HepG2 (cell line): ENCODE results near the gene ANKRD6. TPM values are rescaled to one million over a fixed set of nuclear protein-coding genes. Genes with fewer than 3 reads are reported as not detected.
A peak's percentile ranks its signal among the peaks of the same experiment; 100 is the strongest.

Experiments
- ARID4A ChIP-seq: sonication (generic); formaldehyde crosslinking; IDR thresholded peaks from 2 replicates; pipeline ENCODE4 v1.5.0; 2020; ENCODE audit warnings: mild to moderate bottlenecking, missing genetic modification reagents, borderline replicate concordance
- BHLHE40 ChIP-seq: IDR thresholded peaks from 2 replicates; pipeline ENCODE4 v1.6.1; 2011; ENCODE audit warnings: low read length, improper control_type of control experiment
- CREB3 ChIP-seq: sonication (generic); formaldehyde crosslinking; IDR thresholded peaks from 2 replicates; pipeline ENCODE4 v1.5.0; 2020; ENCODE audit warnings: missing genetic modification reagents
- DMAP1 ChIP-seq: IDR thresholded peaks from 2 replicates; pipeline ENCODE4 v1.6.1; 2016
- FLYWCH1 ChIP-seq: sonication (generic); formaldehyde crosslinking; IDR thresholded peaks from 2 replicates; pipeline ENCODE4 v1.8.1; 2023; ENCODE audit warnings: mild to moderate bottlenecking, missing genetic modification reagents
- HMG20B ChIP-seq: conservative IDR thresholded peaks from 2 replicates; pipeline ENCODE4 v1.6.1; 2016; ENCODE audit warnings: missing genetic modification reagents, missing compliant biosample characterization
- HNF4A ChIP-seq: sonication (generic); formaldehyde crosslinking; IDR thresholded peaks from 2 replicates; pipeline ENCODE4 v1.4.0; 2020; ENCODE audit warnings: missing genetic modification reagents
- IRF1 ChIP-seq: sonication (generic); formaldehyde crosslinking; IDR thresholded peaks from 2 replicates; pipeline ENCODE4 v1.4.0; 2020; ENCODE audit warnings: low read depth, mild to moderate bottlenecking, missing genetic modification reagents
- POLR2AphosphoS5 ChIP-seq: IDR thresholded peaks from 2 replicates; pipeline ENCODE4 v1.6.1; 2012; ENCODE audit warnings: low read depth, low read length
- SMC3 ChIP-seq: IDR thresholded peaks from 2 replicates; pipeline ENCODE4 v1.6.1; 2011; ENCODE audit warnings: low read length, improper control_type of control experiment
- THYN1 ChIP-seq: sonication (generic); formaldehyde crosslinking; IDR thresholded peaks from 2 replicates; pipeline ENCODE4 v1.8.1; 2023; ENCODE audit warnings: low read depth, mild to moderate bottlenecking, moderate library complexity, missing genetic modification reagents, borderline replicate concordance
- ZBTB1 ChIP-seq: sonication (generic); formaldehyde crosslinking; IDR thresholded peaks from 2 replicates; pipeline ENCODE4 v1.4.0; 2020; ENCODE audit warnings: missing genetic modification reagents, borderline replicate concordance
- ZBTB14 ChIP-seq: sonication (generic); formaldehyde crosslinking; IDR thresholded peaks from 2 replicates; pipeline ENCODE4 v1.4.0; 2020; ENCODE audit warnings: missing genetic modification reagents
- ZBTB20 ChIP-seq: sonication (generic); formaldehyde crosslinking; IDR thresholded peaks from 2 replicates; pipeline ENCODE4 v1.8.1; 2023; ENCODE audit warnings: missing genetic modification reagents, low read depth, mild to moderate bottlenecking, borderline replicate concordance
- ZFP90 ChIP-seq: sonication (generic); formaldehyde crosslinking; IDR thresholded peaks from 2 replicates; pipeline ENCODE4 v1.8.0; 2022; ENCODE audit warnings: missing genetic modification reagents, mild to moderate bottlenecking, inconsistent platforms, borderline replicate concordance
- ZNF224 ChIP-seq: sonication (generic); formaldehyde crosslinking; IDR thresholded peaks from 2 replicates; pipeline ENCODE4 v1.5.0; 2020; ENCODE audit warnings: mild to moderate bottlenecking, missing genetic modification reagents
- ZNF501 ChIP-seq: sonication (generic); formaldehyde crosslinking; IDR thresholded peaks from 2 replicates; pipeline ENCODE4 v1.5.1; 2020; ENCODE audit warnings: mild to moderate bottlenecking, moderate library complexity, missing genetic modification reagents
- ZNF589 ChIP-seq: sonication (generic); formaldehyde crosslinking; conservative IDR thresholded peaks from 2 replicates; pipeline ENCODE4 v1.8.0; 2022; ENCODE audit warnings: mild to moderate bottlenecking, moderate library complexity, missing genetic modification reagents
- ZNF598 ChIP-seq: sonication (generic); formaldehyde crosslinking; IDR thresholded peaks from 2 replicates; pipeline ENCODE4 v1.5.1; 2020; ENCODE audit warnings: mild to moderate bottlenecking, missing genetic modification reagents, borderline replicate concordance
- ZNF605 ChIP-seq: sonication (generic); formaldehyde crosslinking; IDR thresholded peaks from 2 replicates; pipeline ENCODE4 v1.8.0; 2022; ENCODE audit warnings: mild to moderate bottlenecking, missing genetic modification reagents
- ZNF678 ChIP-seq: sonication (generic); formaldehyde crosslinking; IDR thresholded peaks from 2 replicates; pipeline ENCODE4 v1.4.0; 2020; ENCODE audit warnings: mild to moderate bottlenecking, missing genetic modification reagents
- ZNF749 ChIP-seq: sonication (generic); formaldehyde crosslinking; IDR thresholded peaks from 2 replicates; pipeline ENCODE4 v1.8.0; 2022; ENCODE audit warnings: mild to moderate bottlenecking, missing genetic modification reagents, moderate library complexity, borderline replicate concordance
- polyA plus RNA-seq, 8 experiments: library from polyadenylated mRNA; depleted of rRNA in 3 of 8; stranded (reverse) in 7 of 8; unstranded in 1 of 8; fragments of >200 nt; fragmentation: Illumina TruSeq in 4 of 8; extraction: Trizol in 4 of 8; gene quantifications; 2 replicates each; pipeline versions ENCODE4 v1.2.1 to v1.2.3, GENCODE V29; 2011 to 2016; ENCODE audit warnings: low read depth in 4 of 8, missing spikeins in 1 of 8, mixed read lengths in 1 of 8; ENCODE audit not compliant: insufficient read depth in 1 of 8
- total RNA-seq, 5 experiments: library from RNA; depleted of rRNA; stranded (reverse); fragments of >200 nt; fragmentation: Illumina TruSeq; extraction: Trizol; gene quantifications; 2 replicates each; pipeline ENCODE4 v1.2.3, GENCODE V29; 2016; ENCODE audit warnings: low read depth in 1 of 5

ANKRD6 gene
- total and polyA plus RNA-seq, 2 of the 13 experiments (the other 11 are each of a cell fraction or from before 2014, with no cell fraction given): 0.18 to 0.36 TPM

- TF ChIP-seq ZNF598 (CRISPR knock-in tag) (0 out of 2 replicates have a peak, but pooled peaks have one; percentile 28), HNF4A (CRISPR knock-in tag) (0 out of 2 replicates have a peak, but pooled peaks have one; percentile 12), ZNF589 (CRISPR knock-in tag) (0 out of 2 replicates have a peak, but pooled peaks have one; percentile 55), POLR2AphosphoS5 (peak; percentile 97), SMC3 (no peak), DMAP1 (CRISPR knock-in tag) (peak; percentile 86), THYN1 (no peak), ARID4A (CRISPR knock-in tag) (peak; percentile 96), HMG20B (CRISPR knock-in tag) (0 out of 2 replicates have a peak, but pooled peaks have one; percentile 10), ZNF224 (CRISPR knock-in tag) (peak; percentile 77; the same call in 1 of the 2 replicates), ZNF749 (CRISPR knock-in tag) (no peak), IRF1 (no peak), BHLHE40 (peak; percentile 58; the same call in 1 of the 2 replicates), ZBTB20 (CRISPR knock-in tag) (peak; percentile 59; the same call in 1 of the 2 replicates), CREB3 (peak; percentile 74; the same call in 1 of the 2 replicates), ZFP90 (CRISPR knock-in tag) (peak; percentile 91; the same call in 1 of the 2 replicates), ZNF501 (CRISPR knock-in tag) (peak; percentile 94), ZNF678 (CRISPR knock-in tag) (no peak), ZBTB1 (CRISPR knock-in tag) (no peak), FLYWCH1 (CRISPR knock-in tag) (no peak), ZNF605 (CRISPR knock-in tag) (peak; percentile 90), ZBTB14 (CRISPR knock-in tag) (no peak)
Observed at GRCh38 chr6:89638320-89639195, 205.6 kb downstream of the ANKRD6 start, which contains the start of gene LYRM2 (continued).
